ENCODE results near the gene AWAT2.

The AWAT2 gene

GRCh38 chrX:70062961-70063550 lies 13.3 kb upstream of the AWAT2 start:
- H3K36me3 ChIP-seq (ENCODE audit: insufficient read depth, low read depth, low read length): no peaks in the 10 kb centered on the region
- no peaks in the 10 kb centered on the region for H3K27me3 ChIP-seq (ENCODE audit: insufficient read depth, low read length)
- no peaks in the 10 kb centered on the region for H3K9me3 ChIP-seq (ENCODE audit: insufficient read depth, low read depth, low read length)
- no peak overlapping the region for H3K4me3 ChIP-seq (ENCODE audit: low read length)
- no peak overlapping the region for H3K27ac ChIP-seq (ENCODE audit: low read length)
- H3K4me1 ChIP-seq (ENCODE audit: insufficient read depth, low read length): no peaks in the 10 kb centered on the region
- no peak overlapping the region for H3K9ac ChIP-seq (ENCODE audit: low read depth, low read length)

- Histone ChIP-seq H3K27me3 (ENCODE audit: insufficient read depth, low read length) (no peaks in the 10 kb centered on the region), H3K27ac (ENCODE audit: low read length) (no peak within 1 kb of the TSS), H3K9me3 (ENCODE audit: insufficient read depth, low read depth, low read length) (no peaks in the 10 kb centered on the region), H3K4me1 (ENCODE audit: insufficient read depth, low read length) (no peaks in the 10 kb centered on the region), H3K36me3 (ENCODE audit: insufficient read depth, low read depth, low read length) (no peaks in the 10 kb centered on the region), H3K9ac (ENCODE audit: low read depth, low read length) (no peak within 1 kb of the TSS), H3K4me3 (ENCODE audit: low read length) (no peak within 1 kb of the TSS)
These were observed 12.3 kb upstream of the AWAT2 start, which contains the start of gene OTUD6A for GRCh38 chrX:70062076-70062475. Gene OTUD6A, plus strand, starts transcription at chrX:70062457. Its CDS starts 68 bp downstream, at chrX:70062525.

- Histone ChIP-seq H3K27me3 (ENCODE audit: insufficient read depth, low read length) (no peaks in the 10 kb centered on the region), H3K4me1 (ENCODE audit: insufficient read depth, low read length) (no peaks in the 10 kb centered on the region), H3K4me3 (ENCODE audit: low read length) (no peak overlapping the region), H3K9ac (ENCODE audit: low read depth, low read length) (no peak overlapping the region), H3K9me3 (ENCODE audit: insufficient read depth, low read depth, low read length) (no peaks in the 10 kb centered on the region), H3K36me3 (ENCODE audit: insufficient read depth, low read depth, low read length) (no peaks in the 10 kb centered on the region), H3K27ac (ENCODE audit: low read length) (no peak overlapping the region)
These were observed 4.7 kb upstream of the AWAT2 start for GRCh38 chrX:70054391-70054790.

GRCh38 chrX:70052895-70053615 lies 3.3 kb upstream of the AWAT2 start:
- no peaks in the 10 kb centered on the region for H3K27me3 ChIP-seq (ENCODE audit: insufficient read depth, low read length)
- H3K9me3 ChIP-seq (ENCODE audit: insufficient read depth, low read depth, low read length): no peaks in the 10 kb centered on the region
- H3K36me3 ChIP-seq (ENCODE audit: insufficient read depth, low read depth, low read length): no peaks in the 10 kb centered on the region
- H3K27ac ChIP-seq (ENCODE audit: low read length): no peak overlapping the region
- no peak overlapping the region for H3K9ac ChIP-seq (ENCODE audit: low read depth, low read length)
- no peaks in the 10 kb centered on the region for H3K4me1 ChIP-seq (ENCODE audit: insufficient read depth, low read length)
- no peak overlapping the region for H3K4me3 ChIP-seq (ENCODE audit: low read length)

- H3K27me3 ChIP-seq (ENCODE audit: insufficient read depth, low read length): no peaks in the 10 kb centered on the region
- no peak overlapping the region for H3K9ac ChIP-seq (ENCODE audit: low read depth, low read length)
- H3K36me3 ChIP-seq (ENCODE audit: insufficient read depth, low read depth, low read length): no peaks in the 10 kb centered on the region
- H3K27ac ChIP-seq (ENCODE audit: low read length): no peak overlapping the region
- no peaks in the 10 kb centered on the region for H3K4me1 ChIP-seq (ENCODE audit: insufficient read depth, low read length)
- no peaks in the 10 kb centered on the region for H3K9me3 ChIP-seq (ENCODE audit: insufficient read depth, low read depth, low read length)
- no peak overlapping the region for H3K4me3 ChIP-seq (ENCODE audit: low read length)
These were observed 332 bp downstream of the AWAT2 start for GRCh38 chrX:70049406-70049805.

- no peak overlapping the region for H3K27ac ChIP-seq (ENCODE audit: low read length)
- no peaks in the 10 kb centered on the region for H3K36me3 ChIP-seq (ENCODE audit: insufficient read depth, low read depth, low read length)
- no peaks in the 10 kb centered on the region for H3K27me3 ChIP-seq (ENCODE audit: insufficient read depth, low read length)
- no peaks in the 10 kb centered on the region for H3K4me1 ChIP-seq (ENCODE audit: insufficient read depth, low read length)
- no peaks in the 10 kb centered on the region for H3K9me3 ChIP-seq (ENCODE audit: insufficient read depth, low read depth, low read length)
- no peak overlapping the region for H3K9ac ChIP-seq (ENCODE audit: low read depth, low read length)
- H3K4me3 ChIP-seq (ENCODE audit: low read length): no peak overlapping the region
These were observed 2.8 kb downstream of the AWAT2 start for GRCh38 chrX:70046978-70047377.

- H3K9me3 ChIP-seq (ENCODE audit: insufficient read depth, low read depth, low read length): no peaks in the 10 kb centered on the region
- no peaks in the 10 kb centered on the region for H3K4me1 ChIP-seq (ENCODE audit: insufficient read depth, low read length)
- H3K9ac ChIP-seq (ENCODE audit: low read depth, low read length): no peak overlapping the region
- no peak overlapping the region for H3K27ac ChIP-seq (ENCODE audit: low read length)
- no peaks in the 10 kb centered on the region for H3K36me3 ChIP-seq (ENCODE audit: insufficient read depth, low read depth, low read length)
- H3K4me3 ChIP-seq (ENCODE audit: low read length): no peak overlapping the region
- no peaks in the 10 kb centered on the region for H3K27me3 ChIP-seq (ENCODE audit: insufficient read depth, low read length)
These were observed 5.0 kb downstream of the AWAT2 start for GRCh38 chrX:70044541-70045245.

GRCh38 chrX:70043685-70044084 lies 6.1 kb downstream of the AWAT2 start:
- H3K36me3 ChIP-seq (ENCODE audit: insufficient read depth, low read depth, low read length): no peaks in the 10 kb centered on the region
- no peak overlapping the region for H3K27ac ChIP-seq (ENCODE audit: low read length)
- no peaks in the 10 kb centered on the region for H3K4me1 ChIP-seq (ENCODE audit: insufficient read depth, low read length)
- H3K27me3 ChIP-seq (ENCODE audit: insufficient read depth, low read length): no peaks in the 10 kb centered on the region
- no peak overlapping the region for H3K4me3 ChIP-seq (ENCODE audit: low read length)
- H3K9ac ChIP-seq (ENCODE audit: low read depth, low read length): no peak overlapping the region
- no peaks in the 10 kb centered on the region for H3K9me3 ChIP-seq (ENCODE audit: insufficient read depth, low read depth, low read length)

- Histone ChIP-seq H3K36me3 (ENCODE audit: insufficient read depth, low read depth, low read length) (no peaks in the 10 kb centered on the region), H3K4me1 (ENCODE audit: insufficient read depth, low read length) (no peaks in the 10 kb centered on the region), H3K9me3 (ENCODE audit: insufficient read depth, low read depth, low read length) (no peaks in the 10 kb centered on the region), H3K27me3 (ENCODE audit: insufficient read depth, low read length) (no peaks in the 10 kb centered on the region), H3K4me3 (ENCODE audit: low read length) (no peak overlapping the region), H3K27ac (ENCODE audit: low read length) (no peak overlapping the region), H3K9ac (ENCODE audit: low read depth, low read length) (no peak overlapping the region)
These were observed 7.1 kb downstream of the AWAT2 start for GRCh38 chrX:70042399-70043371.

- no peaks in the 10 kb centered on the region for H3K9me3 ChIP-seq (ENCODE audit: insufficient read depth, low read depth, low read length)
- no peak overlapping the region for H3K9ac ChIP-seq (ENCODE audit: low read depth, low read length)
- no peaks in the 10 kb centered on the region for H3K36me3 ChIP-seq (ENCODE audit: insufficient read depth, low read depth, low read length)
- H3K4me3 ChIP-seq (ENCODE audit: low read length): no peak overlapping the region
- no peaks in the 10 kb centered on the region for H3K4me1 ChIP-seq (ENCODE audit: insufficient read depth, low read length)
- H3K27ac ChIP-seq (ENCODE audit: low read length): no peak overlapping the region
- H3K27me3 ChIP-seq (ENCODE audit: insufficient read depth, low read length): no peaks in the 10 kb centered on the region
These were observed 7.7 kb downstream of the AWAT2 start for GRCh38 chrX:70041993-70042392.

GRCh38 chrX:70039758-70040157 lies 10.0 kb downstream of the AWAT2 start:
- Histone ChIP-seq H3K4me1 (ENCODE audit: insufficient read depth, low read length) (no peaks in the 10 kb centered on the region), H3K27ac (ENCODE audit: low read length) (no peak overlapping the region), H3K9me3 (ENCODE audit: insufficient read depth, low read depth, low read length) (no peaks in the 10 kb centered on the region), H3K27me3 (ENCODE audit: insufficient read depth, low read length) (no peaks in the 10 kb centered on the region), H3K36me3 (ENCODE audit: insufficient read depth, low read depth, low read length) (no peaks in the 10 kb centered on the region), H3K4me3 (ENCODE audit: low read length) (no peak overlapping the region), H3K9ac (ENCODE audit: low read depth, low read length) (no peak overlapping the region)
